ENCODE measurements around the gene OGFOD1.

The OGFOD1 gene

DNA sequence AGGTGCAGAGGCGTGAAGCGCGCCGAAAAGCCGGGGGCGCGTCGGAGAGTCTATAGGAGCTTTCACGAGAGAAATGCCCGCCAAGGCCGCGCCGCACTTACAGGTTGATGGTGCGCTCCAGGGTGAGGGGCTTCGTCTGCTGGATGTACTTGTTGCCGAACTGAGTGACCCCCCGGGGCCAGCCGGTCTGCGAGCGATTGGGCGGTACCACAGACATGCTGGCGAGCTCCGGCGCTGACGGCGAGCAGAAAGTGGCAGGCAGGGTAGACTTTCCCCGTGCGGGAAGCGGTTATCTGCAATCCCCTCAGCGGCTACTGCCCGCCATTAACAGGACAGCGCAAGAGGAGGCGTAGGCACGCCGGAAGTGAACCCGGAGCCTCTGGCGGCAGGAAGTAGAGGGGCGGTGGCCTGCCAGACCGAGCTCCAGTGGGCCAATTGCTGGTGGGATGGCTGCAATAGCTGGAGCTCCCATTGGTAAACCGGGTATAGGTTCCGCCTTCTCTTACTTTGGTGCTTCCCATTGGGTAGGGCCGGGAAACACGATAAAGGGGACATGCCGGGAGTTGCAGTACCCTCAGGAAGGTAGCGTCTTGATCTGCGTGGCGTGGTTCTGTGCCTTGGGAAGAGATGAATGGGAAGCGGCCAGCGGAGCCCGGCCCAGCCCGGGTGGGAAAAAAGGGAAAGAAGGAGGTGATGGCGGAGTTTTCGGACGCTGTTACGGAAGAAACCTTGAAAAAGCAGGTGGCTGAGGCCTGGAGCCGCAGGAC is at the start of gene OGFOD1, which contains the start of gene NUDT21:
TSS of gene OGFOD1 (plus strand) at position 569 of the 767 bp plus-strand sequence. CDS start at position 628, 59 bp downstream.
TSS of gene NUDT21 (minus strand) at position 347 of the 767 bp plus-strand sequence. CDS start at position 217, 130 bp downstream.
- peak; percentile 72 for DNase-seq

DNA sequence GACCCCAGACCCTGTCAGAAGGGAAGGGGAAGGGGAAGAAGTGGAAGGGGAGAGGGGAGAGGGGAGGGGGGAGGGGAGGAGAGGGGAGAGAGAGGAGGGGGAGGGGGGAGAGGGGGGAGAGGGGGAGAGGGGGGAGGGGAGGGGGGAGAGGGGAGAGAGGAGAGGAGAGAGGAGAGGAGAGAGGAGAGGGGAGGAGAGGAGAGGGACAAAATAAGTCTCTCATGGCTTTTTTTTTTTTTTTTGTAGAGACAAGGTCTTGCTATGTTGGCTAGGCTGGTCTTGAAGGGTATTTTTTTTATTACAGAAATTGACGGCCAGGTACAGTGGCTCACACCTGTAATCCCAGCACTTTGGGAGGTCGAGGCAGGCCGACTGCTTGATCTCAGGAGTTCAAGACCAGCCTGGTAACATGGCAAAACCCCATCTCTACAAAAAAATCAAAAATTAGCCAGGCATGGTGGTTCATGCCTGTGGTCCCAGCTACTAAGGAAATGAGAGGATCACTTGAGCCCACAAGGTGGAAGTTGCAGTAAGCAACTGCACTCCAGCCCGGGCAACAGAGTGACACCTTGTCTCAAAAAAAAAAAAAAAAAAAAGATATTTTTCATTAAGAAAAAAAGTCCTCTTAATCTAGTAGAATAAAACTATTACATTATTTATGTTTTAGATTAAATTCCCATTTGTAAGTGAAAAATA is 45.2 kb upstream of the OGFOD1 start:
- DNase-seq, result no peak

DNA sequence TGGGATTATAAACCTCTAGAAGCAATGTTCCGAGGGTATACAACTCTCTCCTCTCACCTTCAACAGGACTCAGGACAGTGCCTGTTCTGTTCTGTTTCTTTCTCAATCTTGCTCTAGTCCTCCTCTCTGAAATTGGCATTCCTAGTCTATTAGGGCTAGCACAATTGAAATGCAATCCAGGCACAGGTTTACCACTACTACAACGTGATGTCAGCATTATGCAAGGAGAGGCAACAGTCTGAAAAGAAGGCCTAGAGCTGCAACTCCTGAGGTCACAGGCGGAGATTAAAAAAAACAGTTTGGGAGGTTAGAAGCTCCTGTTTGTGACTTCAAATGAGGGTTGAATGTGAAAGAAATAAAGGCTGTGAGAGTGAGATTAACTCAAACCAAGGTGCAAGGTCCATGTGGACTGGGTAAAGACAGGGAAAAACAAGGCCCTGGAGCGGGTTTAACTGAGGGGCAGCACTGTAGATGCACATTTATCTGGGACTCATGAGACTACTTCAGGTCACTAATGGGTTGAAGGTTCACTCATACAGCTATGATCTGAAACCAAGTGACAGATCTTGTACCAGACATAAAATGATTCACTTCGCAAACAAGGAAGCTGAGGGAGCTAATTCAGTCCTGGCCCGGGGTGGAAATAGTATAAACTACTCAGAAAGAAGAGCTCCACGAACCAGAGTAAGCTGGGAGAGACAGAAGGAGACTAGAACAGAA is 42.8 kb upstream of the OGFOD1 start:
- DNase-seq, result no peak

DNA sequence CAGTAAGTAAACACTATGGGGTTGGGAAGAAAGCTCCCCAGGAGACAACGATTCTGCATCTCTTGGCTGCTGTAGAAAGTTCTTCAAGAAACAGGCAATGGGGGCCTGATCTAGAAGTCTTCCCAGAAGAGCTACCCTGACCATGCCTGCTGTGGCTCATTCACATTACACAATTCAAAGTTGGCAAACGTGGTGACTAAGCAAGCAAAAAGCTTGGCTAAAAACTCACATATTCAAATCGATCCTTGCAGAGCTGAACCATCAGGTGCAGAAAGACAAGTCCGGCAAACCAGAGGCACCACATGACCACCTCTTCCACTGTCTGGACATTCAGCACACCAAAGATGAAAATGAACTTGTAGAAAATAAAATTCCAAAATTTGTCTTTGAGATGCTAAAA is 42.2 kb upstream of the OGFOD1 start:
- no peak for DNase-seq

DNA sequence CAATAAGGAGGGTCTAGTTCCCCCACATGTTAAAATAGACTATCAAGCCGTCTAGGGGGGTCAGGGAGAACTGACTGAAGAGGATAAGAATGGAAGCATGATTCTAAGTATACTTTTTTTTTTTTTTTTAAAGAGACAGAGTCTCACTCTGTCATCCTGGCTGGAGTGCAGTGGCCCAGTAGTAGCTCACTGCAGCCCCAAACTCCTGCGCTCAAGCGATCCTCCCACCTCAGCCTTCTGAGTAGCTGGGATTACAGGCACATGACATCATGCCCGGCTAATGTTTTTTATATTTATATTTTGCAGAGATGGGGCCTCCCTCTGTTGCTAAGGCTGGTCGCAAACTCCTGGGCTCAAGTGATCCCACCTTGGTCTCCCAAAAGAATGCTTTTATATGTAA is 40.2 kb upstream of the OGFOD1 start:
- no peak for DNase-seq

DNA sequence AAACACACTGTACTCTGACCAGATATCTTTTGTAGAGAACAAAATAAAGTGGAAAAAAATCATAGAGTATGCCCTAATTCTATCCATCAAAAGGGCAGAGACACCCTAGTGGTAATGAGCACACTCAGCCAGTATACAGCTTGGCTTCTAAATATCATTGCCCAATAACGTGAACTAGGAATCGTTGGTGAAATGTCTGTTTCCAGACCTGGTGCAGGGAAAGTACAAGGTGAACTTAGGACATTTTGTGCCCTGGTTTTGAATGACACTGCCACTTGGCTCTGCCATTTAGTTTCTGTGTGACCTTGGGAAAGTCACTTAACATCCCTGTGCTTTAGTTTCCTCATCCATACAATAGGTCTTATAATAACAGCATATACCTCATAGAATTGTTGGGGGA is 39.7 kb upstream of the OGFOD1 start:
- DNase-seq, result no peak

DNA sequence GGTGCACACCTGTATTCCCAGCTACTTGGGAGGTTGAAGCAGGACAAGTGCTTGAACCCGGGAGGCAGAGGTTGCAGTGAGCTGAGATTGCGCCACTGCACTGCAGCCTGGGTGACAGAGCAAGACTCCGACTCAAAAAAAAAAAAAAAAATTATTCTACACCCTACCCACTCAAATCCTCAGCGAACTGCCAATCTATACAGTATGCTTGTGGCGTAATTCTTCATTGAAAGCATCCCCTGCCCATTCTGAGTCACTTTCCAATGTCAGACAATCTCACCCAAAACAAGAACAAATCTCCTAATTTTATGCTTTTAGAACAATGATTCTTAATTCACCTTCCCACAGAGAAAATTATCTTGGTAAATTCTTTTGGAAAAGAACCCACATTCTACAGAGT is 38.0 kb upstream of the OGFOD1 start:
- DNase-seq, result no peak

DNA sequence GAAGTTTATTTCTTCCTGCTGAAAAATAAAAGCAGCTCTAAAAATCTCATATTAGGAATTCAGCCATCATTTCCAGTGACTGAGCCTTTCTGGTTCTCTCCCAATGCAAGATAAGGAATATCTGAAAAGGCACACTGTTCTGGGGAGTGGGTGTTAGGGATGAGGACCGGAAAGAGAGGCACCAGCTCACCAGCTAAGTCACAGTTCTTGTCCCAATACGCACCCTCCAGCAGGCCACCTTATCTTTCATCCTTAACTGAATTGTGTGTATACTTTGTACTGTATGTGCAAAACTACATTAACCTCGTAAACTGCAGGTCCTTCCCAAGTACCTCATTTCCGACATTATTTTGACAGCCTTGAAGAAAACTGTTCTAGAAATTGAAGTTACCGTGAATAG is 37.0 kb upstream of the OGFOD1 start:
- DNase-seq, result no peak

DNA sequence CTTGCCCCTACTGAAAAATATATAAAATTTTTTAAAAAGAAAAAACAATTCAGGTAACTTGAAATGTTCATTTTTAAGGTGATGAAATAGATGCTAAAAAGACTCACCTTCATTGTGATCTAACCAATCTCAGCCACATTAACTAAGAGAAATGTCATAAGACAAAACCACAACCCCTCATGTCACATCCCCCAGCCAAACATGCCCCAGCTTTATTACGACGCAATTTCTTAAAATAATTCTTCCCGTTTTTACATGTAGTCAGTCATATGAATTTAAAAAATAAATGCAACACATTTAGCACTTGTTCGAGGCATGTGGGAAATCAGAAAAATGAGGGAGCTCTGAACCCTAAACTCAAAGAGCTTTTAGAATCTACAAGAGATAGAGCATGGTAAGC is 35.5 kb upstream of the OGFOD1 start:
- no peak for DNase-seq

DNA sequence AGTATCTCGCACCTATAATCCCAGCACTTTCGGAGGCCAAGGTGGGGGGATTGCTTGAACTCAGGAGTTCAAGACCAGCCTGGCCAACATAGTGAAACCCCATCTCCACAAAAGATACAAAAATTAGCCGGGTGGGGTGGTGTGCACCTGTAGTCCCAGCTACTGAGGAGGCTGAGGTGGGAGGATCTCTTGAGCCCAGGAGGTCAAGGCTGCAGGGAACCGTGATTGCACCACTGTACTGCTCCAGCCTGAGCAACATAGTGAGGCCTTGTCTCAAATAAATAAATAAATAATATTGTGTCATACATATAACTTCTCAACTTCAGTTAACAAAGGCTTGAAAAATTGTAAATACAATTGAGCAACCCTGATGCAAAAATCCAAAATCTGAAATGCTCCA is 34.2 kb upstream of the OGFOD1 start:
- DNase-seq, result no peak

DNA sequence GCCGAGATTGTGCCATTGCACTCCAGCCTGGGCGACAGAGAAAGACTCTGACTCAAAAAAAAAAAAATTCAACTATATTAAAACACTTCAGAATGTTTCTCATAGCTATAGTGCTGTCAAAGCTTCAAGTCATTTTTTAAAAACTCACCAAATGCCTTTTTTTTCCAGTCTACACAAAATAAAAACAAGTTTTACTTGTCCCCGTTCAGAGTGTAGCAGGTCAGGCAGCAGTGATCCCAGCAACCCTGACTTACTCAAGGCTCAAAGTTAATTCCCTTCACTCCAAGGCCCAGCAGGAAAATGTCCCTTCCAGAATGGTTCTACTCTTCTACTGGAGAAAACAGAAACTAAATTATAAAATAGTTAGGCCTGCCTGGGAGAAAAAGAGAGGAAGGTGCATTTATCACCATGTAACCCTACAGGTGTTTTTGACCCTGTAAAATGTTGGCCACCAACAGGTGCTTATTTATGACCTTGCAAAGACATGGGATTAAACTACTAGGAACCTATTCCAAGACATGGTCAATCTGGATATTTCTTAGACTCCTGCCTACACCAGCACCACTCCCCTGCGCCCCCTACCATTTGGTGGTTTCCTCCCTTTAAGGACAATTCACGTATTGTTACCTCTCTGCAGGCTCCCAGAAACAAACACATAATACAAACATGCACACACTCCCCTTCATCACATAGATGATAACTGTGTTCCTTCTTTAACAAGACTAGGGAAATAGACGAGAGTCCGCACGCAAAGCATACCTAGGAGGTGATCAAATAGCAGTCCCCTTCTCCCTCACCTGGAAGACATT is 31.4 kb upstream of the OGFOD1 start:
- no peak for DNase-seq

DNA sequence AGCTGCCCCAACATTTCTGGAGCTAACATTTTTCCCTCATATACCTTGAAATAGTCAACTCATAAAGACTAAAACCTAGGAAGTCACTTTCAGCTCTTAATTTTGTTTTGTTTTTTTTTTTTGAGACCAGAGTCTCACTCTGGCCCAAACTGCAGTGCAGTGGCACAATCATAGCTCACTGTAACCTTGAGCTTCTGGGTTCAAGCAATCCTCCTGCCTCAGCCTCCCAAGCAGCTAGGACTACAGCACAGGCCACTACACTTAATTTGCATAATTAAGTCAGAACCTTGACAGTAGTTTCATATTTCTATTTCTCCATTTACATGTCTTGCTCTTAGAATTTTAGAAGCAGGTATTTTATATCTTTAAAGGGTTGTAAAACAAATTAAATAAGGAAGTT is 30.7 kb upstream of the OGFOD1 start:
- DNase-seq, result no peak

DNA sequence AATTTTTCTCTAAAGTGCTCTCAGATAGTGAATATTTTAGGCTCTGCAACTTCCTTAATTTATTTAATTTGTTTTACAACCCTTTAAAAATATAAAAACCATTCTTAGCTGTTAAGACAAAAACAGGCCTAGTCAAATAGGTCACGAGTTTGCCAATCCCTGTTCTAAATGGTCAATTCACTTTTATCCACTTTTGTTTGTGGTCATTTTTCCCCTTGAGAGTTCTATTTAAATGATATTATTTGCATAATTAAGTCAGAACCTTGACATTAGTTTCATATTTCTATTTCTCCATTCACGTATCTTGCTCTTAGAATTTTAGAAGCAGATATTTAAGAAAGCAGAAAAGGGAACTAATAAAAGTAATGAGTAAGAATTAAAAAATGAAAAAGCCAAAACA is 30.0 kb upstream of the OGFOD1 start:
- DNase-seq, result no peak

DNA sequence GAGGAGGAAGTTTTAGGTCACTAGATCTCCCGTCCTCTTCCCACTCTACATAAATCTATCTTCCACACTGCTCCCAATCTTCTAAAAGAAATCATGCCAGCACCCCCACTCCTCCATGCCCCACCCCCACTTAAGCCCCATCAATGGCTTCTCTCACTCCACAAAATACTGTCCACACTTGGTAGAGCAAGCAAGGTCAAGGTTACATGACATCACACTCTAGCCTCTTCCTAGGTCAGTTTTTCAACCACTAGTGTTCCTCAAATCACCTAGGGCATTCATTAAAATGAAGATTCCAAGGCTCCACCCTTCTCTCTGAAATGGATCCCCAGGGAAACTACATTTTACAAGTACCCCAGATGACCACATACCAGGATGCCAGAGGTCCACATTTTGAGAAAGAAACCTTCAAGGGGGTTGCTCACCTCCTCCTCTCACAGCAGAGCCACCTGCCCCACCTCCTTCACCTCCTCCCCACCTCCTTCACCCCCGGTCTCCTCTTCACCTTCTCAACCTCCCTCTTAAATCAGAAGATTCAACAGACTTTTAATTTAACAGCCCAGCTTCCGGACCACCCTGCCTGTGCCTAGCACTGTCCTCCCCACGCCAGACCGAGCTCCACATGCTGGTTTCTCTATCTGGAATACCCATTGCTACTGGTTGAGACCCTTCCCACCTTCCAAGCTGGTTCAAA is 29.2 kb upstream of the OGFOD1 start:
- DNase-seq, result no peak

DNA sequence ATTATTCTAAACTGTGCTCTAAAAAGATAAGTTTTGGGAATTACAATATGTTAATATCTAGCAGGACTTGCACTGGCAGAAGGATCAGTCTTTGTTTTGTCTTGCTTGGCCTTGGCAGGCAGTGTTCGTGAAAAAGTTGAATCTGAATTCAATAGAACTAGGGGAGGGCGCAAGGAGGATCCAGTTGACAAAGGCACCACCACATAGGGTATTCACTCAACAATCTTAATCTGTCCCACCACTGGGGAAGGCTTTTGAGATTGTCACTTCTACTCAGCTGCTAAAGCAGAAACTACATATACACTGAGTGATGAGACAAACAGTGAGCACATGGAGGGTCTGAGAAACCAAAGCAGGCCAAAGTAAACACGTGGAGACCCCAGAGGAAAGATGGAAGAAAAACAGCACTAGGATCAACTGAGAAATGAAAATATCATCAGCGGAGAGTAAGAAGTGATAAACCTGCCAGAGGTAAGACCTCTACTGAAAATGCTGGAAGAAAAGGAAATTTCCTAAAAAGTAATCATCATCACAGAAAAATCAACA is 28.4 kb upstream of the OGFOD1 start:
- no peak for DNase-seq

DNA sequence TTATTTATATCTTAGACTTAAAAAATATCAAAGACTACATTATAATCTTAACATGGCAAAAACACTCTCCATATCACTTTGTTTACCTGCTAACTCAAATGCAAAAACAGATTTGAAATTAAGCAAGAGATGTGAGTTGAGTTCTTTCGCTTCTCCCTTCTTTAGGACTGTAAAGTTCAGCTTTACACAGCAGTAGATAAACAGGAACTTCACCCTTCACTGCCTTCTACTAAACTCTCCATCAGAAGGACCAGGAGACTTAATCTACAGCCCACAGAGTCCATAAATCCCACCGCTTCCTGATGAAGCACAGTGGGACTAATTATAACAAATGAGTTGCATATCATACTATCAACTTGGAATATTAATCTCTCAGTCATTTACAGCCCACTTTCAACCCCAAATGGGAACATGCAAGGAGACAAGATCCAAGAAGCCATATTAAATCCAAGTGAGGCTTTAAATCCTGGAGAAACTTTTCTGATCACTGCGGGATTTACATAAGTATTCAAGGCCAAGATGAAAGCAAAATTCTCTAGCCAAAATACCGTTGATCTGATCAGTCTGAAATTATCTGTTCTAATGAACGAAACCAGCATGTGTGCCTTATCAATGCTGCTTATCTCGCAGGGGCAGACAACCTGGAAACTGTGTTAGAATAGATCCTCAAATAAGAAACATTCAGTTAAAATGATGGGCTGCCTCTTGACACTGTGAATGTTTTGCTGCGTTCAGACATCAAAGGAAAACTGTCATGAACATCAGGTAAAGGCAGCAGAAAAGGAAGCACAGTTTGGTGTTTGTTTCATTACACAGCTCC is 27.6 kb upstream of the OGFOD1 start:
- DNase-seq, result no peak

DNA sequence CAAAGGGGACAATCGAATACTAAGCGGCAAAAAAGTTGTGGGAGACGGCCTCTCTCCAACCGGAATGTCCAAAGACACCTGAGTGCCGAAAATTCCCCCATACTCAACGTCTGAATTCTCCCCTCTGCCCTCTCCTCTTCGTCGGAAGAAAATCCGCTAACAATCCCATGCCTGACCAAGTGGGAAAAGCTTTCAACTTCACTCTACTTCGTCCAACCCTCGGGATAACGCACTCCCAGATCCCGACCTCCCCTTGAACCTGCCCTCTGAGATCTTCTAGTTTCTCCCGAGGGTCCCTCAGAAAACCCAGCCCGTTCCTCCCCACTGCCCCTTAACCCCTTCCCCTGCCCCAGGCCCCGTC is 27.0 kb upstream of the OGFOD1 start:
- DNase-seq, result no peak

DNA sequence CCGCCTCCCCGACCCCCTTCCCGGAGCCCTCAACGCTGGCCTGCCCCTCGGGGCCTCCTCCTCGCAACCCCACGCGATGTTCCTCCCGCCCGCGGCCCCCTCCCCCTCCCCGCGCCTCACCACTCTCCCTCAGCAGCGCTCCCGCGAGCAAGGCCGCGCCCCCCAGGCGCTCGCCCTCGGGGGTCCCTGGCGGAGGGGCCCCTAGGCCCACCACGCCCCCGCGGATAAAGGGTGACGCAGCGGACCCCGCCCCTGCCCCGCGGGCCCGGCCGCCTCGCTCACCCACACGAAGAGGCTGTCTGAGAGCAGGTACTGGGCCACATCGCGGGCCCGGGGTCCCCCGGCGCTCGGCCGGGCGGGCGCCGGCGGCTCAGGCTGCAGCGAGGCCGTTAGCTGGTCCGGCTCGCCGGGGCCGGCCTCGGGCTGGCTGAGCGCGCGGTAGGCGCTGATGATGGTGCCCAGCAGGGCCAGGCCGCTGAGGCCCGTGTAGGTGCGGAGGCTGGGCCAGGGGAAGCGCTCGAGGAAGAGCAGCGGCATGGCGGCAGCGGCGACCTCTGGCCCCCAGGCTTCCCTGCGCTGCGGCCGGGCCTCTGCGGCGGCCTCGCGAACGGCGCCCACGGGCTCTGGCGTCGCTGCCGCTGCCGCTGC is 26.4 kb upstream of the OGFOD1 start:
- no peak for DNase-seq

DNA sequence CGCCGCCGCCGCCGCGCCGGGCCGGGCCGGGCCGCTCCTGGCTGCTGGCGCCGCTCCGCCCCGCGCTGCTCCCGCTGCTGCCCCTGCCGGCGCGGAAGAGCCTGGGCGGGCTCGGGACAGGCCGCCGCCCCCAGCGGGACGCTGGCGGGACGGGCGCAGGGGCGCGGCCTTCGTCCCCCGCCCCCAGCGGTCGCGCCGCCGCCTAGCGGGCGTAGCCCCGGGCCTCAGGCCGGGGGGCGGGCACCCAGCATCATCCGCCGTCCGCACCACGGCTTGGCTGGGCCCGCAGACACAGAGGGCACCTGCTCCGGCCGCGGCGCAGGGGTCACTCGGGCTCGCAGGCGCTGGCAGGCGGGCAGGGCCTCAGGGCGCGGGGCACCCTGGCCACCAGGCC is 25.9 kb upstream of the OGFOD1 start, which contains the start of gene AMFR:
TSS of gene AMFR (minus strand) at position 107 of the 394 bp plus-strand sequence. CDS start 218 bp downstream, outside the sequence.
- no peak for DNase-seq

DNA sequence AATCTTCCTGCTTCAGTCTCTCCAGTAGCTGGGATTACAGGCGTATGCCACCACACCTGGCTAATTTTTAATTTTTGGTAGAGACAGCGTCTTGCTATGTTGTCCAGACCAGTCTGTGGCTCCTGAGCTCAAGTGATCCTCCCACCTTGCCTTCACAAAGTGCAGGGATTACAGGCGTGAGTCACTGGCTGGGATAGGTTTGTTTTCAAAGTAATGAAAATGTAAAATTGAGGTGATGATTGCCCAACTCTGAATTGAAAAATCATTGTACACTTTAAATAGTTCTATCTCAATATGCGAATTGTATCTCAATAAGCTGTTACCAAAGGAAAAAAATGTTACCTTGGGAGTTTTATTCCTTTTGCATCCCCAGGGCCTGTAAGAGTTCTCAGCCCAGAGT is 24.8 kb upstream of the OGFOD1 start:
- no peak for DNase-seq

DNA sequence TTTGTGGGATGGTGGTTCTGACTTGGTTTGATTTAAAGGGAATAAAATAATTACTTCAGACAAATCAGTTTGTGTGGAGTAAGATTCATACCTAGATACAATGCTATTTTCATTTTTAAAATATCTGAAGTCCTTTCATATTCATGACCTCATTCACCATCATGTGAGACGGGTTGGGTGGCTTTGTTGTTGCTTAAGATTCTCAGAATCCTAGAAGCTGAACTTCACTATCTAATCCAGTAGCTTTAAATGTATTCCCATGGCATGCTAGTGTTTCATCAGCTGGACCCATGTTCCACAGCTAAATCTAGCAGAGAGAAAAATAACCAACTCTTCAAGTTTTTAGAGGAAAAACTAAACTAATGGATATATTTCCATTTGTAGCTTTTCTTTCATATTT is 23.3 kb upstream of the OGFOD1 start:
- DNase-seq, result no peak

All from NCI-H2081 treated with DMSO at 0.1 percent for 48 hours (cell line).